ENCODE data around the gene CCR5AS.

Gene CCR5AS

GRCh38 chr3:46410669-46411068, 3.8 kb upstream of the CCR5AS start:
- Histone ChIP-seq H3K9me3 (ENCODE audit: low read length) (no peaks in the 10 kb centered on the region), H4K20me1 (ENCODE audit: insufficient read depth) (no peaks in the 10 kb centered on the region), H3K79me2 (replicated peaks; ENCODE audit: insufficient read depth, low read length) (no peaks in the 10 kb centered on the region), H3K36me3 (ENCODE audit: insufficient read depth, low read length) (no peaks in the 10 kb centered on the region), H3K9me2 (ENCODE audit: insufficient read depth, low read length) (no peaks in the 10 kb centered on the region), H3K27me3 (ENCODE audit: insufficient read depth, low read depth, low read length) (no peaks in the 10 kb centered on the region), H2AFZ (ENCODE audit: low read depth, low read length) (no peak overlapping the region), H3K4me2 (ENCODE audit: low read length) (no peak overlapping the region), H3F3A (ENCODE audit: insufficient read depth, low read length, poor library complexity, severe bottlenecking) (no peaks in the 10 kb centered on the region), H3K27ac (ENCODE audit: low read length) (no peak overlapping the region), H3K4me3 (ENCODE audit: low read length) (no peak overlapping the region), H3K9ac (ENCODE audit: low read length) (no peak overlapping the region)
- TF ChIP-seq MXI1 (conservative IDR thresholded peaks at IDR 0.05; ENCODE audit: poor library complexity, severe bottlenecking) (no peak), CTCF (IDR thresholded peaks at IDR 0.05; ENCODE audit: poor library complexity, severe bottlenecking) (no peak), TAF1 (IDR thresholded peaks at IDR 0.05; ENCODE audit: low read depth) (no peak), REST (IDR thresholded peaks at IDR 0.05; ENCODE audit: borderline replicate concordance) (no peak), SMC3 (conservative IDR thresholded peaks at IDR 0.05; ENCODE audit: poor library complexity) (no peak), RAD21 (conservative IDR thresholded peaks at IDR 0.05) (no peak), POLR2AphosphoS5 (IDR thresholded peaks at IDR 0.05) (no peak), EZH2 (IDR thresholded peaks at IDR 0.05; ENCODE audit: borderline replicate concordance, insufficient read depth, low read length, poor library complexity, severe bottlenecking) (no peak), EP300 (conservative IDR thresholded peaks at IDR 0.05; ENCODE audit: poor library complexity, severe bottlenecking) (no peak)

- Histone ChIP-seq H3K36me3 (ENCODE audit: insufficient read depth, low read length) (no peaks in the 10 kb centered on the region), H3K79me2 (replicated peaks; ENCODE audit: insufficient read depth, low read length) (no peaks in the 10 kb centered on the region), H2AFZ (ENCODE audit: low read depth, low read length) (no peak overlapping the region), H3K9ac (ENCODE audit: low read length) (no peak overlapping the region), H3K9me2 (ENCODE audit: insufficient read depth, low read length) (no peaks in the 10 kb centered on the region), H3K27ac (ENCODE audit: low read length) (no peak overlapping the region), H4K20me1 (ENCODE audit: insufficient read depth) (no peaks in the 10 kb centered on the region), H3K9me3 (ENCODE audit: low read length) (no peaks in the 10 kb centered on the region), H3K4me2 (ENCODE audit: low read length) (no peak overlapping the region), H3K27me3 (ENCODE audit: insufficient read depth, low read depth, low read length) (no peaks in the 10 kb centered on the region), H3F3A (ENCODE audit: insufficient read depth, low read length, poor library complexity, severe bottlenecking) (no peaks in the 10 kb centered on the region), H3K4me3 (ENCODE audit: low read length) (no peak overlapping the region)
- no peak for TF ChIP-seq REST (IDR thresholded peaks at IDR 0.05; ENCODE audit: borderline replicate concordance)
- TF ChIP-seq EP300 (conservative IDR thresholded peaks at IDR 0.05; ENCODE audit: poor library complexity, severe bottlenecking), result no peak
- no peak for TF ChIP-seq MXI1 (conservative IDR thresholded peaks at IDR 0.05; ENCODE audit: poor library complexity, severe bottlenecking)
- TF ChIP-seq POLR2AphosphoS5 (IDR thresholded peaks at IDR 0.05), result no peak
- TF ChIP-seq RAD21 (conservative IDR thresholded peaks at IDR 0.05), result no peak
- TF ChIP-seq SMC3 (conservative IDR thresholded peaks at IDR 0.05; ENCODE audit: poor library complexity), result no peak
- TF ChIP-seq TAF1 (IDR thresholded peaks at IDR 0.05; ENCODE audit: low read depth), result no peak
- no peak for TF ChIP-seq CTCF (IDR thresholded peaks at IDR 0.05; ENCODE audit: poor library complexity, severe bottlenecking)
- TF ChIP-seq EZH2 (IDR thresholded peaks at IDR 0.05; ENCODE audit: borderline replicate concordance, insufficient read depth, low read length, poor library complexity, severe bottlenecking), result no peak
These were observed 3.0 kb upstream of the CCR5AS start for GRCh38 chr3:46409739-46410489.
